ENCODE data around the gene TFB1M. TPM values are rescaled to one million over a fixed set of nuclear protein-coding genes. Genes with fewer than 3 reads are reported as not detected.

The TFB1M gene
- total and polyA plus RNA-seq, 9 of the 15 experiments (the other 6 are each of a cell fraction or from before 2014, with no cell fraction given) = 34.6 to 145 (median 40.4) TPM

DNA sequence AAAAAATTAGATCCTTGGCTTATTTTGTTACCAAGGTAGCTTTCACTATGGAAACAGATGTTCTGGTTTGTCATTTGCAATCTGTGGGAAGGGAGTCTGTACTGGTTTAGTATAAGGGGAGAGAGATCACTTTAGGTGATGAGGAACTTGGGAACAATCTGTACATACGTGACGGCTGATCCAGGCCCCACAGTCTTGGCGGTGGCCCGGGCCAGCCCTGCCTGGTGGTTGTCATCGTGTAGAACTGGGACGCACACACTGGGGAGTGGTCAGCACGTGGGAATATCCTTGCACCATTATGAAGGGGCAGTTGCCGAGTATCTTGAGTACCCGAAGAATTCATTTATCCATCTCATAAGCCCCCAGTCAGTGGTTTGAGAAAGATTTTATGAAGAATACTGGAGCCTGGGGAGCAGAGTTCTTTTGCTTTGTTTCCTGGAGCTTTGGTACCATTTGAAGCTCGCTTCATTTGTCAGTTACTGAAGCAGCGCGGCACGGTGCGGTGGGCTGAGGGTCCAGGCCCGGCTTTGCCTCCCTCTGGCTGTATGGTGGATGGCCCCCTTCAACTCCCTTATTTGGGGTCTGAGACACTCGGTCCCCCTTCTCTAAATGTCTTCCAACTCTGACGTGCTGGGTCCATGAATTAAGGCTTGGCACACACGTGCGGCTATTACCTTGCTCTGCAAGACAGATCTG is 73.2 kb downstream of the TFB1M start:
- POLR2A ChIA-PET = interaction anchor here (0.7 to 3.9 kb wide), 2 partner anchors 10 to 67 kb away, joined by 3 to 20 read pairs; no protein-coding TSS in a partner anchor
- Histone ChIP-seq H3K9me1 (ENCODE audit: control insufficient read depth, insufficient read depth, low read length) (no peaks in the 10 kb centered on the region), H3K4me1 (replicated peaks in 1 of 2; ENCODE audit: control insufficient read depth in 2 of 2, insufficient read depth in 2 of 2, low read length in 2 of 2) (no peaks in the 10 kb centered on the region), H3K4me3 (no peak overlapping the region), H3K79me2 (ENCODE audit: control insufficient read depth, insufficient read depth, low read length) (no peaks in the 10 kb centered on the region), H3K4me2 (ENCODE audit: insufficient read depth, low read length) (no peak overlapping the region), H3K27ac (ENCODE audit: extremely low read depth, low read depth, low read length) (no peak overlapping the region), H3K9me3 (replicated peaks; ENCODE audit: control insufficient read depth, insufficient read depth, low read depth, low read length) (no peaks in the 10 kb centered on the region), H3K9ac (ENCODE audit: insufficient read depth in 1 of 2, low read depth in 2 of 2, low read length in 2 of 2) (no peak overlapping the region; a peak in 1 of 4 replicates), H4K20me1 (replicated peaks; ENCODE audit: control insufficient read depth, insufficient read depth, low read length) (no peaks in the 10 kb centered on the region), H3K27me3 (ENCODE audit: control insufficient read depth in 2 of 2, insufficient read depth in 2 of 2, low read length in 2 of 2) (peaks cover 2 to 31% of the 10 kb centered on the region in 2 experiments; a peak in 2 of 5 replicates), H2AFZ (ENCODE audit: low read depth, low read length) (no peak overlapping the region), H3K36me3 (ENCODE audit: control insufficient read depth, insufficient read depth, low read length) (no peaks in the 10 kb centered on the region)
- ATAC-seq (no peak; the same call in 2 of the 3 replicates), DNase-seq (ENCODE audit: extremely low read depth in 1 of 4, low spot score in 3 of 4) (no peak), FAIRE-seq (no peak)
- intact Hi-C loops (cut with micrococcal nuclease) = no loop called here
- CTCF ChIA-PET (ENCODE audit: low intra/inter-chr PET ratio) = no interaction called here
- WGBS (ENCODE audit: insufficient coverage, low coverage, missing lambda C conversion rate) = 26% methylated on average over 19 of the region's 19 CpGs
- BruUV-seq (replicated peaks) = no TSS peak
- in situ Hi-C loops (cut with MboI) = no loop called here
- TF ChIP-seq ZNF395 (CRISPR knock-in tag; IDR thresholded peaks at IDR 0.05) = no peak
- no peak for TF ChIP-seq U2AF2 (optimal IDR thresholded peaks at IDR 0.05; ENCODE audit: low read depth, low read length)
- TF ChIP-seq BRF2 (IDR thresholded peaks at IDR 0.05; ENCODE audit: borderline replicate concordance, insufficient read depth, insufficient read length) = no peak
- TF ChIP-seq BCLAF1 (IDR thresholded peaks at IDR 0.05; ENCODE audit: borderline replicate concordance in 1 of 2, control insufficient read depth in 1 of 2, low read depth in 2 of 2, low read length in 1 of 2) = no peak
- TF ChIP-seq ZNF274 (IDR thresholded peaks at IDR 0.05; ENCODE audit: borderline replicate concordance, low read depth, low read length) = no peak
- no peak for TF ChIP-seq ARID2 (IDR thresholded peaks at IDR 0.05)
- TF ChIP-seq HDAC3 (IDR thresholded peaks at IDR 0.05; ENCODE audit: borderline replicate concordance, partially characterized antibody) = no peak
- TF ChIP-seq EHMT2 (IDR thresholded peaks at IDR 0.05) = no peak
- TF ChIP-seq, protein P1, sequence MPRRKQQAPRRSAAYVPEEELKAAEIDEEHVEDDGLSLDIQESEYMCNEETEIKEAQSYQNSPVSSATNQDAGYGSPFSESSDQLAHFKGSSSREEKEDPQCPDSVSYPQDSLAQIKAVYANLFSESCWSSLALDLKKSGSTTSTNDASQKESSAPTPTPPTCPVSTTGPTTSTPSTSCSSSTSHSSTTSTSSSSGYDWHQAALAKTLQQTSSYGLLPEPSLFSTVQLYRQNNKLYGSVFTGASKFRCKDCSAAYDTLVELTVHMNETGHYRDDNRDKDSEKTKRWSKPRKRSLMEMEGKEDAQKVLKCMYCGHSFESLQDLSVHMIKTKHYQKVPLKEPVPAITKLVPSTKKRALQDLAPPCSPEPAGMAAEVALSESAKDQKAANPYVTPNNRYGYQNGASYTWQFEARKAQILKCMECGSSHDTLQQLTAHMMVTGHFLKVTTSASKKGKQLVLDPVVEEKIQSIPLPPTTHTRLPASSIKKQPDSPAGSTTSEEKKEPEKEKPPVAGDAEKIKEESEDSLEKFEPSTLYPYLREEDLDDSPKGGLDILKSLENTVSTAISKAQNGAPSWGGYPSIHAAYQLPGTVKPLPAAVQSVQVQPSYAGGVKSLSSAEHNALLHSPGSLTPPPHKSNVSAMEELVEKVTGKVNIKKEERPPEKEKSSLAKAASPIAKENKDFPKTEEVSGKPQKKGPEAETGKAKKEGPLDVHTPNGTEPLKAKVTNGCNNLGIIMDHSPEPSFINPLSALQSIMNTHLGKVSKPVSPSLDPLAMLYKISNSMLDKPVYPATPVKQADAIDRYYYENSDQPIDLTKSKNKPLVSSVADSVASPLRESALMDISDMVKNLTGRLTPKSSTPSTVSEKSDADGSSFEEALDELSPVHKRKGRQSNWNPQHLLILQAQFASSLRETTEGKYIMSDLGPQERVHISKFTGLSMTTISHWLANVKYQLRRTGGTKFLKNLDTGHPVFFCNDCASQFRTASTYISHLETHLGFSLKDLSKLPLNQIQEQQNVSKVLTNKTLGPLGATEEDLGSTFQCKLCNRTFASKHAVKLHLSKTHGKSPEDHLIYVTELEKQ (CRISPR knock-in tag; IDR thresholded peaks at IDR 0.05) = no peak
- TF ChIP-seq ELK3 (CRISPR knock-in tag; IDR thresholded peaks at IDR 0.05) = no peak
